ENCODE measurements around the gene ANO4.

DNA sequence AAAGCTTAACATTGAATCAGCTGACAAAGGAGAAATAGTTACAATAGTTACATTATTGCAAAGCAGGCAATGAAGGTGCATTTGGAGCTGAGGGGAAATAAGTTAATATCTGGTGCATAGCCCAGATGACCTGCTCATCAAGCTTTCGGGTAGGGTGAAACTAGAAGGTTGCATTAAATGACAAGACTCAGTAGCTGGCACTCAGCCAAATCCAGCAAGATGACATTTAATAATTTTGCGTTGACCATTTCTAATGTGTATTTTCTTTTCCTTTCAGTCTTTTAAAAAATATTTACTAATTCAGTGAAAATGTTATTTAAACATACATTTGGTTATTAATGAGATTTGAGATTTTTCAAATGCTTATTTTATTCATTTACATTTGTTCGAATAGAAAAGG, 226.9 kb downstream of the ANO4 start:
- no peak for TF ChIP-seq SUZ12 (IDR thresholded peaks at IDR 0.05; ENCODE audit: extremely low read depth, insufficient read depth, insufficient read length)
- no peak for TF ChIP-seq YY1 (IDR thresholded peaks at IDR 0.05; ENCODE audit: insufficient read depth, insufficient read length)

Measured in NT2/D1 (cell line).